Erythroblast (primary cell): ENCODE results near the gene PRKAG1.

Experiments
- DNase-seq, 2 experiments: peaks; one replicate each; lab custom pipeline; 2025; lab: John Stamatoyannopoulos, UW
- GATA1 ChIP-seq: IDR thresholded peaks from 2 replicates; pipeline ENCODE4 v1.6.1; 2011; ENCODE audit warnings: low read depth, mild to moderate bottlenecking, control low read depth, low read length, moderate library complexity
- POLR2A ChIP-seq: IDR thresholded peaks from 2 replicates; pipeline ENCODE4 v1.6.1; 2011; ENCODE audit warnings: mild to moderate bottlenecking, low read length

Gene PRKAG1

GRCh38 chr12:48982397-48983080 lies 36.0 kb downstream of the PRKAG1 start:
- DNase-seq: no peak
- TF ChIP-seq POLR2A (no peak), GATA1 (no peak)

GRCh38 chr12:48981757-48982157 lies 36.8 kb downstream of the PRKAG1 start:
- DNase-seq: no peak
- no peak for TF ChIP-seq POLR2A

GRCh38 chr12:48980953-48981756 lies 37.4 kb downstream of the PRKAG1 start:
- DNase-seq: peak; percentile 24 to 34
- TF ChIP-seq POLR2A (no peak), GATA1 (no peak)

GRCh38 chr12:48980389-48980952 lies 38.1 kb downstream of the PRKAG1 start:
- peak; percentile 23 to 34 for DNase-seq
- no peak for TF ChIP-seq POLR2A

GRCh38 chr12:48979602-48980388 lies 38.8 kb downstream of the PRKAG1 start:
- TF ChIP-seq POLR2A (no peak), GATA1 (no peak)
- no peak for DNase-seq

- no peak for TF ChIP-seq GATA1
- no peak for TF ChIP-seq POLR2A
- no peak for DNase-seq
These were observed 39.6 kb downstream of the PRKAG1 start for GRCh38 chr12:48978741-48979601.

- TF ChIP-seq POLR2A (no peak), GATA1 (no peak)
- no peak for DNase-seq
These were observed 40.3 kb downstream of the PRKAG1 start, which contains the start of gene WNT1 for GRCh38 chr12:48978291-48978740. TSS of gene WNT1 (plus strand) at chr12:48978322. CDS start at chr12:48978651, 329 bp downstream.

GRCh38 chr12:48977290-48978281 lies 41.0 kb downstream of the PRKAG1 start:
- TF ChIP-seq GATA1 (no peak), POLR2A (no peak)
- DNase-seq: peak; percentile 66 to 78

- no peak for TF ChIP-seq GATA1
- no peak for TF ChIP-seq POLR2A
- peak; percentile 50 to 58 for DNase-seq
These were observed 44.5 kb downstream of the PRKAG1 start for GRCh38 chr12:48973941-48974673.

GRCh38 chr12:48973531-48973930 lies 45.0 kb downstream of the PRKAG1 start:
- TF ChIP-seq GATA1: no peak
- TF ChIP-seq POLR2A: no peak
- DNase-seq: no peak

GRCh38 chr12:48972952-48973483 lies 45.6 kb downstream of the PRKAG1 start:
- TF ChIP-seq POLR2A (no peak), GATA1 (no peak)

More at GRCh38 chr12:48972952-48973483, 45.6 kb downstream of the PRKAG1 start:
- DNase-seq: no peak
